GM15510 (cell line): Measurements from ENCODE around the gene IL9R.

Source experiments
- POLR2A ChIP-seq: IDR thresholded peaks from 3 replicates; pipeline ENCODE4 v1.6.1; 2011; ENCODE audit warnings: borderline replicate concordance; ENCODE audit not compliant: insufficient read length; ENCODE audit errors: extremely low read depth

IL9R gene, protein sequence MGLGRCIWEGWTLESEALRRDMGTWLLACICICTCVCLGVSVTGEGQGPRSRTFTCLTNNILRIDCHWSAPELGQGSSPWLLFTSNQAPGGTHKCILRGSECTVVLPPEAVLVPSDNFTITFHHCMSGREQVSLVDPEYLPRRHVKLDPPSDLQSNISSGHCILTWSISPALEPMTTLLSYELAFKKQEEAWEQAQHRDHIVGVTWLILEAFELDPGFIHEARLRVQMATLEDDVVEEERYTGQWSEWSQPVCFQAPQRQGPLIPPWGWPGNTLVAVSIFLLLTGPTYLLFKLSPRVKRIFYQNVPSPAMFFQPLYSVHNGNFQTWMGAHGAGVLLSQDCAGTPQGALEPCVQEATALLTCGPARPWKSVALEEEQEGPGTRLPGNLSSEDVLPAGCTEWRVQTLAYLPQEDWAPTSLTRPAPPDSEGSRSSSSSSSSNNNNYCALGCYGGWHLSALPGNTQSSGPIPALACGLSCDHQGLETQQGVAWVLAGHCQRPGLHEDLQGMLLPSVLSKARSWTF

GRCh38 chrX:155997436-155997835, at the start of gene IL9R:
IL9R (plus strand) TSS chrX:155997696; CDS start chrX:155997760, 64 bp downstream.
- no peak for TF ChIP-seq POLR2A

- TF ChIP-seq POLR2A: no peak
Measured at GRCh38 chrX:155949098-155949497, 48.4 kb upstream of the IL9R start.

DNA sequence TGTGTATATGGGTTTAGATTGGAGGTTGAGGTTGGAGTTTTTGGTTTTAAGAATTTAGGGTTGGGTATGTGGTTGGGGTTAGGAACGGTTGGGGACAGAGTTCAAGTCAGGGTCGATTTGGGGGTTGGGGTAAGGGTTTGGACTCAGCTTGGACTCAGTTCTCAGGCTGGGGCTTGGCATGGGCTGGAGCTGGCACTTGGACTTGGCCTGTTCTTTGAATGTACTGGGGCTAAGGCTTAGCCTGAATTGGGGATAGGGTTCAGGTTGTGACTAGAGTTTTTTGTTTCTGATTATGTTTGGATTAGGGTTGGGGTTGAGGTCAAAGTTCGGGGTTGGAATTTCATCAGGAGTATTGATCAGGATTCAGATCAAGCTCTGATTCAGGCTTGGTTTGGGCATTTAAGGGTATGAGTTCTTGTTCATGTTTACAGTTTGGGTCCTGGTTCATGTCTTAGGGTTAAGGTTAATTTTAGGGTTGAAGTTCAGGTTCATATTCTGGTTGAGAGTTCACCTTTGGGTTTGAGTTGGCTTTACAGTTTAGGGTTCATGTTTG, 46.2 kb upstream of the IL9R start:
- no peak for TF ChIP-seq POLR2A

GRCh38 chrX:155953055-155953454, 44.4 kb upstream of the IL9R start:
- TF ChIP-seq POLR2A: no peak

- TF ChIP-seq POLR2A: no peak
Measured at GRCh38 chrX:155954793-155955192, 42.7 kb upstream of the IL9R start.

DNA sequence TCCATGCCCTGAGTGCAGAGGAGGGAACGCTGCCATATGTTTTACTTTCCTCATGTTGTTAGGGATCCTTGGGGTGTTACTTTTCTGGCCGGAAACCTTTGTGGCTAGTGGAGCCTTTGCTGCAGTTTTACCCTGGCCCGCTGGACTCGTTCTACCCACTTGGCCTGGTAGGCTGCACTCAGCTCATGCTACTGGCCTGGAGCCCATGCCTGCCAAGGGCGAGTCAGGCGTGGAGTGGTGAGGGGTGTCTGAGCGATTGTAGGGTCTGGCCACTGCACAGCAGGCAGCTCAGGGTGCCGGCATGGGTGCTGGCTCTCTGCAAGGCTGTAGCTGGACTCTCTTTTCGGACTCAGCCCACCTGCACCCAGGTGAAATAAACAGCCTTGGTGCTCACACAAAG, 41.4 kb upstream of the IL9R start:
- TF ChIP-seq POLR2A: no peak

- no peak for TF ChIP-seq POLR2A
Measured at GRCh38 chrX:155956649-155957048, 40.8 kb upstream of the IL9R start.

DNA sequence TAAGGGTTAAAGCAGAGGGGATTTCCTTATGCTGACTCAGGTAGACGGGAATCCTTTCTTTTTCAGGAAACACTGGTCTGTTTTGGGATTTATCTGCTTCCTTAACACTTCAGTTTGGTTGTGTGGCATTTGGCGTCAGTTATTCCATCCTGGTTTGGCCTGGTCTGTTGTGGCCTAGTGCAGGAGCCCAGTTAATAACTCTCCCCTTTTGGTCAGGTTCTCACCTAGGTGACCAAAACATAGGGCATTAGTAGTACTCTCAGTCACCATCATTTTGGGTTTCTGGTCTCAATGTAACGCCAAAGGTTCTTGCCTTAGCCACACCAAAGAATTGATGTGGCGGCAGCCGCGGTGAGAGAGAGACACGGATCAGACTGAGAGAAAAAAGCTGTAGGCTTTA, 39.7 kb upstream of the IL9R start:
- no peak for TF ChIP-seq POLR2A

GRCh38 chrX:155959018-155959587, 38.4 kb upstream of the IL9R start:
- TF ChIP-seq POLR2A: no peak

DNA sequence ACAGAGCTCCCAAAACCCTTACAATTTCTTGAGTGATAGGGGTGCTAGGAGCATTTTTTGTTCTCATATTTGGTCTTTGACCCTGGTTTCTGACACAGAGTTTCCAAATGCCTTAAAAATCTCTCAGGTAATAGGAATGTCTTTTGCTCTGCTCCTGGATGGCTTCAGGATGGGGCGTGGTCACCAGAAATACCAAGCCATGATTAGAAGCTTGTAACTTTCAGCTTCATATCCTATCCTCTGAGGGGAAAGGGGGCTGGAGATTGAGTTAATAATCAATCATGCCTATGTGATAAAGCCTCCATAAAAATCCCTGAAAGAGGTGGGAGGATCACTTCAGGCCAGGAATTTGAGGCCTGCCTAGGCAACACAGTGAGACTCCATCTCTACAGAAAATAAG, 34.6 kb upstream of the IL9R start:
- no peak for TF ChIP-seq POLR2A

GRCh38 chrX:155966876-155967275, 30.6 kb upstream of the IL9R start:
- TF ChIP-seq POLR2A: no peak

GRCh38 chrX:155967653-155968325, 29.7 kb upstream of the IL9R start:
- TF ChIP-seq POLR2A: no peak

GRCh38 chrX:155968326-155968661, 29.2 kb upstream of the IL9R start:
- no peak for TF ChIP-seq POLR2A

DNA sequence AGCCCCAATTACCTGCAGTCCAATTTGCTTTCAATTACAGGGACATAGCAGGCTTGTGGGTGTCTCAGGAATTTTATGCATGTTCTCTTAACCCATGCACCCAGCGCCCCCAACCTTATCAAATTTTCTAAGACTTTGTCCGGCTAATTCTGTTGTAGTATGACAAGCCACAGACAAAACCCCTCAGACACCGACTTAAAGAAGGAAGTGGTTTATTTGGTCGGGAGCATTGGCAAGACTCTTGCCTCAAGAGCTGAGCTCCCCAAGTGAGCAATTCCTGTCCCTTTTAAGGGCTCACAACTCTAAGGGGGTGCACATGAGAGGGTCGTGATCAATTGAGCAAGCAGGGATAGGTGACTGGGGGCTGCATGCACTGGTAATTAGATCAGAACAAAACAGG, 28.7 kb upstream of the IL9R start:
- TF ChIP-seq POLR2A: no peak

DNA sequence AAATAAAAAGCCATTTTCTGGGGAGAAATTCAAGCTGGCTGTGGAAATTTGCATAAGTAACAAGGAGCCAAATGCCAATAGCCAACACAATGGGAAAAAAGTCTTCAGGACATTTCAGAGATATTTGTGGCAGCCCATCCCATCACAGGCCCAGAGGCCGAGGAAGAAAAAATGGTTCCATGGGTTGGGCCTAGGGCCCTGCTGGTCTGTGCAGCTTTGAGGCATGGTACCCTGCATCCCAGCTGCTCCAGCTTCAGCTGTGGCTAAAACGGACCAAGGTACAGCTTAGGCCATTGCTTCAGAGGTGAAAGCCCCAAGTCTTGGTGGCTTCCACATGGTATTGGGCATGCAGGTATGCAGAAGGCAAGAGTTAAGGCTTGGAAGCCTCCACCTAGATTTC, 14.2 kb upstream of the IL9R start:
- no peak for TF ChIP-seq POLR2A

DNA sequence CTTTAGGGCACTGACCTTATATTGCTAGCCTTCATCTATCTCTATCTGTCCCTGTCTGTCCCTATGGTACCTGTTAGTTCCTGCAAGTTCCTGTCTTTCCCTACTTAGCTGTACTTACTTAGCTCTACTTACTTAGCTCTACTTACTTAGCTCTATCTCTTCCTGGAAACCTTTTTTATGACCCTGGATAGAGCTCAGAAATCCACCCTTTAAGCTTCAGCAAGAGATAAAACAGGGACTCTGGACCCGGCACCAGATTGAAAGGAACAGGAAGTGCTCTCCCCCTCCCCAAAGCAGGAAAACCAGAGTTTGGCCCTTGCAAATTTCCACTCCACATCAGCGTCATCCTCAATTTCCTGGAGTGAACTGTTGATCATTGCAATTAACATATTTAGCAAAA, 12.3 kb upstream of the IL9R start:
- TF ChIP-seq POLR2A: no peak

DNA sequence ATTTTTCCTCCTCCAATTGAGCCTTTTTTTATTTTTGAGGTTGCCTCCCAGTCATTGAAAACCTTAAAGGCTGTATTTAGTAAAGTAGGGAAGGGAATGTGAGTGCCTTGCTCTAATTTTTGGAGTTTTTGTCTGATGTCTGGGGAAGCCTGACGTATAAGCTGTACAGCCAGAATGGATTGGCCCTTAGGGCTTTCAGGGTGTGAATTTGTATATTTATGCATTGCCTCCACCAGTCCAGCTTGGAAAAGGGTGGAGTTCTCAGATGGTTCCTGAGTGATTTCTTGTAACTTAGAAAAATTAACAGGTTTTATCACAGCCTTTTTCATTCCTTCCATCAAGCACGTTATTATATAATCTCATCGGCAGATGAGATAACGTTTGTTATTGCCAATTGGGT, 8.6 kb upstream of the IL9R start:
- no peak for TF ChIP-seq POLR2A

DNA sequence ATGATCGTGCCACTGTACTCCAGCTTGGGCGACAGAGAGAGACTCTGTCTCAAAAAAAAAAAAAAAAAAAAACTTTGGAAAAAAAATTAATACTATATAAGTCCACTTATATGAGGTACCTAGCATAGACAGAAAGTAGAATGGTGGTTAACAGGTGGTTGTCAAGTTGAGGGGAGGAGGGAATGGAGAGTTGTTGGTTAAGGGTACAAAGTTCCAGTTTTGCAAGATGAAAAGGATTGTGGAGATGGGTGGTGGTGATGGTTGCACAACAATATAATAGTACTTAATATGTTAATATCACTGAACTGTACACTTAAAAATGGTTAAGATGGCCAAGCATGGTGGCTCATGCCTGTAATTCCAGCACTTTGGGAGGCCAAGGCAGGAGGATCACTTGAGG, 4.1 kb upstream of the IL9R start:
- no peak for TF ChIP-seq POLR2A
